GM21528 (cell line): Measurements from ENCODE around the gene NUBP2.
"Not testable (repeated sequence)": the region's sequence is repeated elsewhere in the genome, so short reads cannot be mapped to it uniquely, and the experiment has no call there.

ENCODE experiments used
- ATAC-seq: cut with Tn5 transposase; IDR thresholded peaks from one replicate; pipeline ENCODE4 v1.9.1; 2021; ENCODE audit warnings: mild to moderate bottlenecking, moderate library complexity; ENCODE audit not compliant: unreplicated experiment, low FRiP score

The NUBP2 gene

DNA sequence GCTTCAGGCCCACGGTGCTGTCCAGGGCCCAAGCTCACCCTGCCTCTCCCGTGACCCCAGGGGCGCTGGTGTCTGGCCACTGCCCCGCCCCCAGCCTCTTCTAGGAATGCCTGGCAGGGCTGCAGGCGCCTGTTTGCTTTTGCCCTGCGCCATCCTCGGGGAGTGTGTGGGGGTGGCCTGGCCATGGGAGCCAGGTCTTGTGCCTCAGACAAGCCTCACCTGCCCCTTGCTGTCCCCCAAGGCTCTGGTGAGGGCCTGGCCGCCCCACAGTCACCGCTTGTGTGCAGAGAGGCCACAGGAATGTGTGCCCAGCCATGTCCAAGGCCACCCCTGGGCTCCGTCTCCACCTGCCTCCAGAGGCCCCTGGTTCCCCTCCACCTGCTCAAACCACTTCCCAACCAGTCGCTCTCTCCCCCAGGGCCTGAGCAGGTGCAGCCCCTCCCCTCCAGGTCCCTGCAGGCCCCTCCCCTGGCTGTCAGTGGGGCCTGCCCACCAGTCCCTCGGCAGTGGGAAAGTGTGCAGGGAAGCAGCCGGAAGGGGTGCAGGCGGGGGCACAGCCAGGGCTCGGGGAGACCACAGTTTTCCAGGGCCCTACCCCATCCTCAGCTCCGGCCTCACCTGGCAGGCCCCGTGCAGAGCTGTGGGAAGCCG lies 11.6 kb downstream of the NUBP2 start:
- ATAC-seq: no peak

DNA sequence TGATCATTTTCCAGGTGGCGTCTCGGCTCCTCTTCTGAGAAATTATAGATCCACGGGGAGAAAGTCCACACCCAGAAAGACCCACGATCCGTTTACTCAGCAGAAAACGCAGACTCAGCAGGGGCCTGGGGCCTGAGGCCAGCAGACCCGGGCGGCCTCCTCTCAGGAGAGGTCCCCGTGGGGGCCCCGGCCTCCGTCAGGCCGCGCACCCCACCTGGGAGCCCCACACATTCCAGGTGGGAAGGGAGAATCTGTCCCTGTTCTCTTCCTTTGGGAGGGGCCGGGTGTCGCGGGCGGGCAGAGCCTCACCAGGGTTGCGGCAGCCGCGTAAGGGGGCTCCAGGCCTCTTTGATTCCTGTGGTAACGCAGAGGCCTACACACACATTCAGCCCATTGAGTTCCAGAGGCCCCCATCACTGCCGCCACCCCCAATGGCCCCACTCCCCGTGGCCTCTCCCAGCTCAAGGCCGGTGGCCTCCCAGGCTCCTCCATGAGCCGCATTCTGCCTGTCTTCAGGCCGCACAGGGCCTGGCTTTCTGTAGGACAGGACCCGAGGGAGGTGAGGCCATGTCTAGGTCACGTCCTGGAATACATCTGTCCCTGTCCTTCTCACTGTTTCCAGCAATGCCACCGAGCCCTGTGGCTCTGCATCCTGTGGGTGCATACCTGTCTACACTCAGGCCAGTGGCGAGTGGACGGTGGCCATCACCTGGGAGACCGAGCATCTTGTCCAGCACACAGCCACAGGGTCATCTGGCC lies 12.3 kb downstream of the NUBP2 start:
- ATAC-seq: no peak

DNA sequence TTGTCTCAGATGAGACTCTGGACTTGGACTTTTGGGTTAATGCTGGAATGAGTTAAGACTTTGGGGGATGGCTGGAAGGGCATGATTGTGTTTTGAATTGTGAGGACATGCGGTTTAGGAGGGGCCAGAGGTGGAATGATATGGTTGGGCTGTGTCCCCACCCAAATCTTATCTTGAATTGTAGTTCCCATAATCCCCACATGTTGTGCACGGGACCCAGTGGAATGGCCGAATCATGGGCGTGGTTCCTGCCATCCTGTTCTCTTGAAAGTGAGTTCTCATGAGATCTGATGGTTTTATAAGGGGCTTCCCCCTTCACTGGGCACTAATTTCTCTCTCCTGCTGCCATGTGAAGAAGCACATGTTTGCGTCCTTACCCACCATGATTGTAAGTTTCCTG lies 16.5 kb downstream of the NUBP2 start:
- not testable (repeated sequence) for ATAC-seq

DNA sequence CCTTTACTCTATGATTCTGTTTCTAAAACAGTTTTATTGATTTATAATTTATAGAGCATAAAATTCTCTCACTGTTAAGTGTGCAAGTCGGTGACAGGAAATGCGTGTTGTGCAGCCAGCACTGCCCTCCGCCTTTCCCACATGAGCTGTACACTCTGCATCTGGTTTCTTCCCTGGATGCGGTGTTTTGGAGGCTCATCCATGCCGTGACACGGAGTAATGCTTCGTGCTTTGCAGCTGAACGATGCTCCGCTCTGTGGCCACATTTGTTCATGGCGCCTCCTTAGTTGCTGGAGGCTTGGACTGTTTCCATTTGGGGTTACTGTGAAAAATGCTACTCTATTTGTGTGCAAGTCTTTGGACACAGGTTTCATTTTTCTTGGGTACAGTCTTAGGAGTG lies 17.9 kb downstream of the NUBP2 start:
- no peak for ATAC-seq

DNA sequence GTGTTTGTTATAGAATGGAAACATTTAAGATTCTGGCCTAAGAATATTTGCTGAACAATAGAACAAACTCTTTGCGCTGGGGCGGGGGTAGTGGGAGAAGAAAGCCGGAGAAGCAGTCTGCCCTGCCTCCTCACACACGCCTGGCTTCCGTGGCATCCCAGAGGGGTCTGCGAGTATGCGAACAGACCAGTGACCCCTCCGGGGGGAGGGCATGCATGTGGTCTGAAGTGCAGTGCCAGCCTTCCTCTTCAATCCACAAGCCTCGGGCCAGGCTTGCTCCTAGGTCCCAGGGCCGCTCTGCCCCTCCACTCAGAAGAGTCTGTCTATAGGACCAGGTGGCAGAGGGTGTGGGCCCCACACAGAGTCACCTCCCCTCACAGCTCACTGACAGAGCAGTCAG lies 24.9 kb downstream of the NUBP2 start:
- no peak for ATAC-seq

DNA sequence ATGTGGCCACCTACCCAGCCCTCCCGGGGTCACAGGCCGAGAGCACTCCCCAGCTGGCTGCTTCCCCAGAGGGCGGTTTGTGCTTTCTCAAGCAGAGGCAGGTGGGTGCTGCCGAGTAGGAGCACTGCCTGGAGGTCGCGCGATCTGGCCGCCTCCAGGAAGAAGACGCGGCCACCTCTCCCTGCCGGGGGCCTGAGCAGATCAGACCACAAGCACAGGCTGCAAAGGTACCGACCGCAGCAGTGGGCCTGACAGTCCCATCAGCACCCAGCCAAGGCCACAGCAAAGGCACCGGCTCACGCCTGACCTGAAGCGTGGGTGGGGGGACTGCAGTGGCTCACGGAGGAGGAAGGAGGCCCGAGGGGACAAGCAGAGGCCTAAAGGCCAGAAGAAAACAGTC lies 25.9 kb downstream of the NUBP2 start:
- ATAC-seq: no peak

DNA sequence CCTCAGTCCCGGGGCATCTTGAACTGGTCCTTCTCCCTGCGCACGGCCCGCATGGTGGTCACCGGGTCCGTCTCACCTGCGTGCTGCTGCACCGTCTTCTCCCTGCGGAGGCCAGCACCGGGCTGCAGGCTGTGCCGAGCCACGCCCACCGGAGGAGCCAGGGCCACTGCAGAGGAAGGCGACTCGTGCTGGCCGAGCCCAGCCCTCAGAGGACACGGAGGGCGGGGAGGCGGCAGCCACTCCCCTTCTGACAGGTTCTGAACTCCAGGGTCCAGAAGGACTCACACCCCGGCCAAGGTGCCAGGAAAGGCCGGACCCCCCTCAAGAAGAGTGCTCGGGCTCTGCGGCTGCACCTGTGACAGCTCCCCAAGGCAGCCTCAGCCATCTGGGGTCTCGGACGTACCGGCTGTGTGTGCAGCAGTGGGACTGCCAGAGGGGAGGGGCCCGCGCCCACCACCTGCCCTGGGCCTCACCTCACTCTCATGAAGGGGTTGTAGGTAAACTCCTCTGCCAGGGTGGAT lies 26.6 kb downstream of the NUBP2 start:
- no peak for ATAC-seq

DNA sequence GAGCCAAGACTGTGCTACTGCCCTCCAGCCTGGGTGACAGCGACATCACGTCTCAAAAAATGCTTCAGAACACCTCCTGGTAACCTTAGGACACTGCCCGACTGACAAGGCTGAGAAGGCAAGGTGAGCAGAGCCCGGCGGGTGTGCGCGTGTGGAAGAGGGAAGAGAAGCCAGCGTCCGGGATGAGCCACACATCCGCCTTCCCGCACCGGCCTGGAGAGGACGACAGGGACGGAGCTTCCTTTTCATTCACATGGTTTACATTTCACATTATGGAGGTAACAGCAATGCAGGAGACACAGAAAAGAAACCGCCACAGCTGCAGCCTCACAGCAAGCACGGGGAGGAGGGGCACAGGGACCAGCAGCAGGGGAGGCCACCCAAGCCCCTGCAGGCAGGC lies 27.3 kb downstream of the NUBP2 start:
- ATAC-seq: no peak

DNA sequence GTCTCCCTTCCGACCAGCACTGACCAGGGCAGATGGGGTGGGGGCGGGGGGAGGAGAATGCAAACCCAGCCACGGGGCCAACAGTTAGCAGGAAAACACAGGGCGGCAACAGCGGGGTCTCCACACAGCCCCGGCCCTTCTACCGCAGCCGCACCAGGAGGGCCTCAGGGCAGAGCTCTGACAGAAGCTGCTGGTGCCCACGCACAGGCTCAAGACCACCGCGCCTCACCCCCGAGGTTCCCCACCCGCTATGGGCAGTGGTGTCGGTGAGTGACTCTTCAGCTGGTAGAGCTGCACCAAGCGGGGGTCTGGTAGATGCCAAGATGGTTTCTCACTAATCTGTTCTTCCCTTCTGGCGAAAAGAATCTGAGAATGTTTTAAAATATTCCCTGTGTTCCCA lies 27.8 kb downstream of the NUBP2 start:
- ATAC-seq: no peak

DNA sequence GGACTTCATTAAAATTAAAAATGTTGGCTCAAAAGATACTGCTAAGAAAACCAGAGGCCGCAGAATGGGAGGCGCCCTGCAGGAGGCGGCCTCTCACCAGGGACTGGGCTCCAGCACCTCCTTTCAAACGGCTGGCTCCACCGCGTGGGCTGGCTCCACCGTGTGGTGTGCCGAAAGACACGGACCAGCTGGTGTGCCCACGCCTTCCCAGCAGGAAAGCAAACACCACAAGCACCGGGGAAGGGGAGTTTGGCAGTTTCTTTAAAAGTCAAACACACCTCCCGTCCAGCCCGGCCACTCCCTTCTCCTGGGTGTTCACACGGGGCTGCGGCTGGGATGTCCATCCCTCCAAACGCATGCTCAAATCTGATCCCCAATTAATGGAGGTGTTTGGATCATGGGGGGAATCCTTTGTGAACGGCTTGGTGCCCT lies 30.0 kb downstream of the NUBP2 start:
- ATAC-seq: no peak

DNA sequence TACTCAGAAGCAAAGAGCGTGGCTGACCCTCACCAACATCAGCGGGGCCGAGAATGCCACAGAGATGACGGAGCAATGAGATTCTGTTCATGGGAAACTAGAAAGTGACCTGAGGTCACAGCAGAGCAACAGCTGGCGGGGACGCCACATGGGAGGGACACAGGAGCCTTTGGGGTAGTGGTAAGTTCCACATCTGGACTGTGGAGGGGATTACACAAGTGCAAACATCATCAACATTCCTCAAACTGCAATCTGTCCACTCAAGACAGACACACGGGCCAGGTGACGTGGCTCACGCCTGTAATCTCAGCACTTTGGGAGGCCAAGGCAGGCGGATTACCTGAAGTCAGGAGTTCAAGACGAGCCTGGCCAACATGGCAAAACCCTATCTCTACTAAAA lies 32.7 kb downstream of the NUBP2 start:
- no peak for ATAC-seq

DNA sequence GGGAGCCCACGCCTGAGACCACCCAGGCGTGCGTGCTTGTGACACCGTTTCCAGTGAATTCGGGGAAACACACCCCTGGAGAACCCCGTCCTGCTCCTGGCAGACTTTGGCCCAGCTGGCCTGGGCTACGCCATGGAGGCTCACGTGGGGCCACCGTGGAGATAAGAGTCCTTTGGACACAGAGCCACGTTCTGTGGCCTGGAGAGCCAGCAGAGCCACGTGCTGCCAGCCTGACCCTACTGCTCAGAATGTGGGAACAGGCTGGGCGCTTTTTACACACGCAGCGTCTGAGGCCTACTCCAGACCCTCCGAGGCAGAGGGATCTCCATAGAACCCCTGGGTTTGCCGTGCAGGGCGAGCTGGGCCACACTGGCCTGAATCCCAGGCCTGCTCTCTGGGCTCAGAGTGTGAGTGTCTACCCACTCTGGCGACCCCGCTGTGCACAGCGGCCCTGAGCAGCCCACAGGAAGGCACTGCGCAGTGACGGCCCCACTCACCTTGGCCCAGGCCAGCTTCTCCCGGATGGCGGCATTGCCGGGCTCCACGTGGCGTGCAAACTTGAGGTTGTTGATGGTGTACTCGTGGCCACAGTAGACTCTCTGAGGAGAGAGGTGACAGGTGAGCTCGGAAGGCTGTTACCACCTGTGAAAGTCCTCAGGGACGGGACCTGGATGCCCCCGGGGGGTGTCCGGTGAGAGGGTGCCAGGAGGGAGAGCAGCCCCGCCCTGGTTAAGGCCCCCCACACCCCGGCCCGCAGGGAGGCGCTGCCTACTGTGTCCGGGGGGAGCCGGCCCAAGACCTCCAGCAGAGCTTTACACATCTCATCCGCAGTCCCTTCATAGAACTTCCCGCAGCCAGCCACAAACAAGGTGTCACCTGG lies 33.9 kb downstream of the NUBP2 start:
- no peak for ATAC-seq

DNA sequence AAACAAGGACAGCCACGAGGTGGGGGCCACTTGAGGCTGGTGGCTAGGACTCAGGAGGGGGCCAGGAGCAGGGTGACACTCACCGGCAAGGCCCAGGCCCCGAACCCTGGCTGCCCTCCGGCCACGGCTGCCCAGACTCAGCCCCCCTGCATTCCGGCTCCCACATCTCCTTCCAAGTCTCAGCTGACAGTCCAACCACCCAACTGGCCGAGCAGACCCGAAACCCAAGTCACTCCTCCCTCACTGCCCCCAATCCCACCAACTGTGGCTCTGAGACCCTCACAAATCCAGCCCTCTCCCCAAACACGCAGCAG lies 34.5 kb downstream of the NUBP2 start:
- no peak for ATAC-seq

DNA sequence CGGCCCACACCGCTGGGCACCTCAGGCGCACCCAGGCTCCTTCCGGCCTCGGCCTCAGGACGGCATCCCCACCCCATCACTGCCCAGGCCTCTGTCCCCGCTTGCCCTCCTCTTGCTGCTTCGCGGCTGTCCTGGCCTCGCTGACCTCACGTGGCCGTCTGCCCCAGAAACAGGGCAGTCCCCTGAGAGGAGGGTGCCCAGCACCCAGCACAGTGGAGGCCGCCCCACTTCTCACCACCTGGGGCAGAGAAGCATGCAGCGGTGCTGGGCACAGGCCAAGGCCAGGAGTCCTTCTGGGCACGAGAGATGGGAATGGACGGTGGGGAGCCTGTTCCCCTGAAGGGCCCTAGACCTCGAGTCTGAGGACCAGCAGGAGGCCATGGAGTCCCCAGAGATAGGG lies 35.0 kb downstream of the NUBP2 start:
- ATAC-seq: no peak

DNA sequence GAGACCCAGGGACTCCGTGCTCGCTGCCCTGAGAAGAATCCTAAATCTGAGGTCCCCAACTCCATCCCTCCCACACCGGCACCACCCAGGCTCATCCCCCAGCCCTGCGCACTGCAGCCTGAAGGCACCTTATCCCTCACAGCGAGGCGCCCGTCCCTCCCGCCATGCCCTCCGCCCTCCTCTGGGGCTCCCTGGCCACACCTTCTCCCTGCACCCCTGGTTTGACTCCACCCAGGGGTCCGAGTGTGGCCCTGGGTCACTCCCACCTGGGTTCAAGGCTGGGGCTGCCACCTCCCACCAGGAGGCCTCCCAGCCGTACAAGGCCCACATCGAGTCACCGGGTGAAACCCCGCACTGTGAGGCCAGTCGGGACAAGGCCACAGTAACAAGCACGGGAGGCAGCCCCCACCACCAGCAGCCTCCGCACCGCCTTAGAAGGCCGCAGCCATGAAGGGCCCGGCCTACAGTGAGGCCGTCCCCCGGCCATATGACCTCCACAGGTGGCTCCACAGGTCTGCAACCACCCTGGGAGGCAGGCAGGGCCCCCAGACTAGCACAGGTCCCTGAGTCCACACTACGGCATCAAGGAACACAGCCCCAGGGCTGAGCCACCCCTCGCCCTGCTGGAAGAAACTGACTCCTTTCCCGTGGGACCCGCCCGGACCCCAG lies 35.6 kb downstream of the NUBP2 start:
- ATAC-seq: no peak

DNA sequence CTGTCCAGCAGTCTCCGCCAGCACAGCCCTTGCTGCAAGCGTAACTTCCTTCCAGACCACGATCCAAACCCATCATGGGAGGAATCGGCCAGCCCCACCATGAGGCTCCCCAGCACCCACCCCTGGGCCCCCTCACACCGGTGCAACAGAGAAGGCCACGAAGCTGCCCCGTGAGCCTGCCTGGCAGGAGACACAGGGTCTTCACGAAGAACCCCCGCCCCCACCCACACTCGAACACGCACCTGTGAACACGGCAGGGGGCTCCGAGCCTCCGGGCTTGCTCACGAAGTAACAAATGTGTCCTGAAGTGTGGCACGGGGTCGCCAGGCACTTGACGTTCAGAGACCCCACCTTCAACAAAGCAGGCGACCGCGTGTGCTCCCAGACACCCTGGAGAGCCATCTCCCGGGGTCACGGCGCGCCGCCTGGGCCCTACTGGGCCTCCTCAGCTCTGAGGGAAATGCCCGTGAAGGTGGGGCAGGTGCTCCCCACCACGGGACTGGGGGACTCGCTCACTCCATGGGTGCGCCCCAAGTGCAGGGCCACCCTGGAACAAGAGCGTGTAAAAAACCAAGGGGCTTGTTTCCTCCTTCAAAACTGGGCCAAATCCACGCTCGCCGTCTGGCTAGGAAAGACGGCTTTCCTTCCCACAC lies 36.2 kb downstream of the NUBP2 start:
- no peak for ATAC-seq

DNA sequence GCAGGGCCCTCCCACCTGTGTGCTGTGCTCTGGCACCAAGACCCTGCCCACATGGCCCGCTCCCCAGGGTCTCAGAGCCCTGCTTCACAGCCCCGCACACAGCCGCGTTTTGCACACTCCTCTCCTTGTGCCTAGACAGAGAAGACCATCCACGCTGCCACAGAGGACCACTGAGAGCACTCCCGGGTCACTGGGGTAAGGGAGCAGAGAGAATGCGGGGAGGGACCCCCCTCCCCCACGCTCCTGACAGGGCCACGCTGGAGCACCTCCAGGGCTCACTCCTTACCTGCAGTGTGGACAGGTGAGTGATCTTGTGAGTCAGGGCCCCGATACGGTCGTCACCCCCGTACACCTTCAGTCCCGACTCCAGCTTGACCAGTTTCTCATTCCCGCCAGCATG lies 36.9 kb downstream of the NUBP2 start:
- no peak for ATAC-seq

DNA sequence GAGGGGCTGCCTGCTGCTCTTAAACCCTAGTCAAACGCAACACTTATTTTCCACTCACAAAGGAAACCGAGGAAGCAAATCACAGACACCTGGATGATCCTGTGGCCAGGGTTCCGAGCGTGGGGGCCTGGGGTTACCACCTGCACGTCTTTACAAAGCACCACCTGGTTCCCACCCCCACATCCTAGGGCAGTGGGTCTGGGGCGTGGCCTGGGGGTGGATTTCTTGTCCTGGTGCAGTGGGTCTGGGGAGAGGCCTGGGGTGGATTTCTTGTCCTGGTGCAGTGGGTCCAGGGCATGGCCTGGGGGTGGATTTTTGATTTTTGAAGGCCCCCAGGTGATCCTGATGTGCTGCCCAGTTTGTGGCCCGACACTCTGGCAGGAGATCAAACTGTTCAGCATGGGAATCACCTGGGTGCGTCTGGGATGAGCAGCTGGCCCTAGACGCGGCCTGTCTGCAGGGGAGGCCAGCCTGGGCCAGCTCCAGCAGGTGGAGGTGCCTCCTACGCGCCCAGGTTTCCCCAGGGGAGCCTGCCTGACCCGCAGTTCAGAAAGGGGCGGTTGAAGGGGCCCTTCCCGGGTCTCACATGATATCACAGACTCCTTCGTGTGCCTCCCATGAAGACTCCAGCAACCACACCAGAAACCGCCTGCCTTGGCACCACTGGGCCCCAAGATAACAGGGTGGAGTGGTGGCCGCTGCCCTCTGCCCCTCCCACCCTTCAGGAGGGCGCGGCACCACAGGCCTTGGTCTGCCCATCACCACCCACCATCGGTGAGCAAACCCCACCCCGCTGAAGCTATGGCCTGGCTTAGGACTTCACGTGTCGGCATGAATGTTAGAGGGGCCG lies 37.6 kb downstream of the NUBP2 start:
- ATAC-seq: no peak

DNA sequence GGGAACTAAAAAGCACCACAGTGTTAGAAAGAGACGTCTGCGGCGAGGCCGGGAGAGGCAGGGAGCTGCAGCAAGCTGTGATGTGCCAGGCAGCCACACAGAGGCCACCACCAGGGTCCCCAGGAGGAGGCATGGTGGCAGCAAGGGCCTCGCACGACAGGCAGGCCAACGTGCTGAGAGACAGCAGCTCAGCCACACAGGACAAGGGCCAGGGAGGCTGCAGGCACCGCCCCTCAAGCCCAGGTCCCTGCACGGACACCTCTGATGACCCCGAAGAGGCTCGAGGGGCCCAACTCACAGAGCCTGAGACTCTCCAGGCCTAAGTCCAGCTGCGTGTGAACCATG lies 38.2 kb downstream of the NUBP2 start:
- no peak for ATAC-seq
